Esophagus squamous epithelium (tissue), 5 donors: ENCODE results near the gene MMADHC. TPM values are rescaled to one million over a fixed set of nuclear protein-coding genes. Genes with fewer than 3 reads are reported as not detected.

Experiments used
- DNase-seq: peaks from one replicate; lab custom pipeline; 2025; lab: John Stamatoyannopoulos, UW
- H3K27ac ChIP-seq, 4 donors: fragments of 200-600 bp; sonication (generic); one replicate each; pipeline ENCODE4 v1.5.1; 2016 to 2019; ENCODE audit warnings: mild to moderate bottlenecking in 1 of 4
- H3K27me3 ChIP-seq, 4 donors: fragments of 200-600 bp; sonication (generic); 1 replicate in 3 of 4; 2 replicates in 1 of 4; pipeline versions ENCODE4 v1.5.1 to v1.6.0; 2017 to 2021; ENCODE audit warnings: antibody characterized with exemption in 1 of 4
- H3K36me3 ChIP-seq, 3 donors: fragments of 200-600 bp; sonication (generic); one replicate each; pipeline ENCODE4 v1.5.1; 2016 to 2019
- H3K4me1 ChIP-seq, 3 donors: fragments of 200-600 bp; sonication (generic); one replicate each; pipeline ENCODE4 v1.5.1; 2017 to 2019
- H3K4me3 ChIP-seq, 4 donors: fragments of 200-600 bp; sonication (generic); 1 replicate in 3 of 4; 2 replicates in 1 of 4; pipeline ENCODE4 v1.5.1; 2016 to 2019; ENCODE audit warnings: mild to moderate bottlenecking in 2 of 4, moderate library complexity in 1 of 4
- H3K9me3 ChIP-seq, 3 donors: fragments of 200-600 bp; sonication (generic); one replicate each; pipeline ENCODE4 v1.5.1; 2016 to 2019
- POLR2A ChIP-seq, 4 donors: fragments of 450-650 bp; IDR thresholded peaks; one replicate each; pipeline ENCODE4 v1.6.1; 2017; ENCODE audit warnings: antibody characterized with exemption in 4 of 4, mild to moderate bottlenecking in 4 of 4, moderate library complexity in 3 of 4
- WGBS, 2 donors: methylation state at CpG; one replicate each; pipeline ENCODE4 v1.1.5; 2018; 5-methylcytosine and 5-hydroxymethylcytosine counted together
- intact Hi-C: fragments of 100-400 bp; cut with DNase I; formaldehyde crosslinking; loops from one replicate; pipeline ENCODE4 v1.15.0; 2022
- total RNA-seq, 4 donors: library from RNA; depleted of rRNA; stranded (reverse); fragments of >200 nt; gene quantifications; one replicate each; pipeline ENCODE4 v1.1.0, GENCODE V29; 2016
- TF ChIP-seq, protein P1 (sequence below), 6 experiments: fragments of 450-650 bp in 4 of 6; fragments of 200-600 bp in 2 of 6; sonication (generic) in 2 of 6; IDR thresholded peaks; one replicate each; pipeline ENCODE4 v1.5.1; 2016 to 2019; ENCODE audit warnings: antibody characterized with exemption in 6 of 6, mild to moderate bottlenecking in 4 of 6, moderate library complexity in 4 of 6
- donor health status: DM: yes; HTN: yes; CAD: no.

Gene MMADHC
- total RNA-seq, 4 donors from 2014 or later: 71.9 to 134 (median 110) TPM

DNA sequence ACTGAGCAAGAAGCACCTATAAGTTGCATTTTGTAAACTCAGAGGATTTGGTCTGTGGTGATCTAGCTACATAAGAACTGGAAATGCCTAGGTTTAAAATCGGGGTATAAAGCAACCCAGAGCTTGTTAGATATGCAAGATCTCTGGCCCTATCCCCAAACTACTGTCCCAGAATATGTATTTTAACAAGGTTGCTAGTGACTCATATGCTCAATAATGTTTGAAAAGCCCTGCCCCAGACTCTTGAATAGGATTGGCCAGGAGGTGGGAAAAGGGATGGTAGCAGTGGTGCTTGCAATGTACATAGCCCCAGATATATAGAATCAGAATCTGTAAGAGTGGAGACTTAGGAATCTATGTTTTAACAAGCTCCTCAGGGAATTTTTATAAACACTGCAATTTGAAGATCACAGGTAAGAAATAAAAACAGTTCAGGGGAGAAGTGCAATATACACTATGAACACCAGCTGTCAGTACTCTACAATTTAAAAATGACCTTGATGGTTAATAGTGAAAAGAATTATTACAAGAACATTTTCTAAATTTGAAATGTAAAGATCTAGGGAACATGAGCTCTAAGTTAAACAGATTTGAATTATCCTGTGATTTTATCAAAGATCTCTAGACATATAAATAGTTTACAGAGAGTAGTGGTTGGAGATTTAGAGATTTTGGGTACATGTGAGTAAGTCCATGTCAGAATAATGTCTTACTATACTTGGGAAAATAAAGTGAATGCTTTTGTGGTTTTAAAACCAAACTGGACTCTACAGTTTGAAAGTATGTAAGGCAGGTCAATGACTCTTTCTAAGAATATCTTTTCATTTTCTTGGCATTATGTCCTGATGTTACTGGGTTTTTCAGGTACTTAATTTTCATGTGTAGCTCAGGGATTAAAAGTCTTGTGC lies 7.7 kb upstream of the MMADHC start:
- no peaks in the 10 kb centered on the region for H3K9me3 ChIP-seq
- 58% methylated on average over 1 of the region's 1 CpG for WGBS, 2 donors
- no peak overlapping the region for H3K4me3 ChIP-seq
- H3K27me3 ChIP-seq: no peaks in the 10 kb centered on the region
- peaks cover 0 to 10% (median 2%) of the 10 kb centered on the region in 3 donors for H3K4me1 ChIP-seq
- no peaks in the 10 kb centered on the region for H3K36me3 ChIP-seq
- no peak for TF ChIP-seq POLR2A (IDR thresholded peaks at IDR 0.05)
- TF ChIP-seq, protein P1, sequence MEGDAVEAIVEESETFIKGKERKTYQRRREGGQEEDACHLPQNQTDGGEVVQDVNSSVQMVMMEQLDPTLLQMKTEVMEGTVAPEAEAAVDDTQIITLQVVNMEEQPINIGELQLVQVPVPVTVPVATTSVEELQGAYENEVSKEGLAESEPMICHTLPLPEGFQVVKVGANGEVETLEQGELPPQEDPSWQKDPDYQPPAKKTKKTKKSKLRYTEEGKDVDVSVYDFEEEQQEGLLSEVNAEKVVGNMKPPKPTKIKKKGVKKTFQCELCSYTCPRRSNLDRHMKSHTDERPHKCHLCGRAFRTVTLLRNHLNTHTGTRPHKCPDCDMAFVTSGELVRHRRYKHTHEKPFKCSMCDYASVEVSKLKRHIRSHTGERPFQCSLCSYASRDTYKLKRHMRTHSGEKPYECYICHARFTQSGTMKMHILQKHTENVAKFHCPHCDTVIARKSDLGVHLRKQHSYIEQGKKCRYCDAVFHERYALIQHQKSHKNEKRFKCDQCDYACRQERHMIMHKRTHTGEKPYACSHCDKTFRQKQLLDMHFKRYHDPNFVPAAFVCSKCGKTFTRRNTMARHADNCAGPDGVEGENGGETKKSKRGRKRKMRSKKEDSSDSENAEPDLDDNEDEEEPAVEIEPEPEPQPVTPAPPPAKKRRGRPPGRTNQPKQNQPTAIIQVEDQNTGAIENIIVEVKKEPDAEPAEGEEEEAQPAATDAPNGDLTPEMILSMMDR (IDR thresholded peaks at IDR 0.05): peak in 4 of 6 experiments; percentile 20 to 53 (median 24)
- H3K27ac ChIP-seq: no peak overlapping the region
- intact Hi-C loops: loop anchor here (10.0 kb wide), 2 partner anchors 889 to 1649 kb away; partner anchors contain the start of gene RND3
- DNase-seq: no peak

DNA sequence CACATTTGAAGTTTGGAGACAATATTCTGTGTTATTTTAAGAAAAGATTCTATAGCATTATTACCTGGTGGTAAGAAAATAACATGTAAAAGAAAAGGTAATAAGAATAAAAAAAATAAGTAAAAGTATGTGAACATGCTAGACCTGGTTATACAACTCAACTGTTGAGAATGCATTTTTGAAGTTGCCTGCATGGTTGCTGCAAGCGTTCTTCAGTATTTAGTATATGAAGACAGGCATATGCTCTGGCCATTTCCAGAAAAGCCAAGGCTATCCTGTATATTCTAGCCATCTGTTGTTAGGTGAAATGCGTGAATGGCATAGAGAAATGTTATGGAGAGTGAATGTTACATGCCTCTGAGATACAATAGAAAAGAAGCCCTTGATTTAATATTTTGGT lies 6.8 kb upstream of the MMADHC start:
- TF ChIP-seq, protein P1 (IDR thresholded peaks at IDR 0.05): no peak
- TF ChIP-seq POLR2A (IDR thresholded peaks at IDR 0.05): no peak
- Histone ChIP-seq H3K27ac (no peak overlapping the region), H3K36me3 (no peaks in the 10 kb centered on the region), H3K9me3 (no peaks in the 10 kb centered on the region), H3K27me3 (no peaks in the 10 kb centered on the region), H3K4me3 (no peak overlapping the region), H3K4me1 (peaks cover 0 to 10% (median 2%) of the 10 kb centered on the region in 3 donors)
- no peak for DNase-seq
- intact Hi-C loops: loop anchor here (10.0 kb wide), 2 partner anchors 890 to 1650 kb away; partner anchors contain the start of gene RND3
- 82 to 91% methylated on average over 2 of the region's 2 CpGs for WGBS, 2 donors

DNA sequence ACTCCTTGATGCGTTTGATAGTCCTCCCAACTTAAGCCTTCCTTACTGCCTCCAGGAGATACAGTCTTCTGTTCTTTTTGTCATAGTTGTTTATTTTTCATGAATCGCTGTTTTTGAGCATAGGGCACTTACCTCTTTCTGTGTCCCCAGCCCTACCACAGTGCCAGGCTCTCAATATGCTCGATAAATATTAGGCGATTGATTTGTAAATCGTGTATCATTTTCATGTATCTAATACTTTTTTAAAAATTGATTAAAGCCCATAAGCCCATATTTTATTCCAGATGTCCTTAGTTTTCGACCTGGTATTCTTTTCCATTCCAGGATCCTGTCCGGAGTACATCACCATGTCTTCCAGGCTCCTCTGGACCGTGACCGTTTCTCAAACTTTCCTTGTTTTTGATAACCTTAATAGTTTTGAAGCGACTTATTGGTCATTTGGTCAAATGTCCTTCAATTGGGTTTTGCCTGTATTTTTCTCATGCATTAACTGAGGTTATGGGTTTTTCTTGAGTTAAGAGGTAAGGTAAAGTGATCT lies 444 bp upstream of the MMADHC start:
- no peak for TF ChIP-seq POLR2A (IDR thresholded peaks at IDR 0.05)
- TF ChIP-seq, protein P1 (IDR thresholded peaks at IDR 0.05): no peak
- no peaks in the 10 kb centered on the region for H3K27me3 ChIP-seq
- no peak for DNase-seq
- intact Hi-C loops: no loop called here
- peak overlapping the region; percentile 95 to 98 (median 97) for H3K27ac ChIP-seq
- peaks cover 0 to 14% (median 0%) of the 10 kb centered on the region in 3 donors for H3K36me3 ChIP-seq
- 40 to 55% methylated on average over 10 of the region's 10 CpGs for WGBS, 2 donors
- H3K9me3 ChIP-seq: no peaks in the 10 kb centered on the region
- peaks cover 0 to 42% (median 12%) of the 10 kb centered on the region in 3 donors for H3K4me1 ChIP-seq
- H3K4me3 ChIP-seq: peak overlapping the region; percentile 72 to 89 (median 76)

DNA sequence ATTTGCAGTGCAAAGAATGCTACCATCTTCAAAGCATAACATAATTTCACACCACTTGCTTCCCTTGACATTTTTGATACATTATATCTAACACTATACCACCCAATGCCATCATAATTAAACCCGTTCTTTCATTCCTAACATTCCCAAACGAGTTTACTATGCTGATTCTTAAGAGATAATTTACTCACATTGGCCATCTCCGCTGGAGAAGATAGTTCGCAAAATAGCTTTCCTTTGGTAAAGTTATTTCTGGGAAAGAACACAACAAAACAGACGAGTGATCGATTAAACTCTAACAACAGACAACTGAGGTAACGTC lies 716 bp downstream of the MMADHC start:
- Histone ChIP-seq H3K27ac (peak overlapping the region; percentile 95 to 98 (median 97)), H3K4me1 (peaks cover 0 to 49% (median 12%) of the 10 kb centered on the region in 3 donors), H3K27me3 (no peaks in the 10 kb centered on the region), H3K4me3 (peak overlapping the region; percentile 72 to 89 (median 76)), H3K36me3 (peaks cover 0 to 25% (median 0%) of the 10 kb centered on the region in 3 donors), H3K9me3 (no peaks in the 10 kb centered on the region)
- intact Hi-C loops: no loop called here
- WGBS, 2 donors: 0 to 1% methylated on average over 6 of the region's 7 CpGs
- no peak for DNase-seq
- TF ChIP-seq POLR2A (IDR thresholded peaks at IDR 0.05): no peak
- TF ChIP-seq, protein P1 (IDR thresholded peaks at IDR 0.05): no peak

DNA sequence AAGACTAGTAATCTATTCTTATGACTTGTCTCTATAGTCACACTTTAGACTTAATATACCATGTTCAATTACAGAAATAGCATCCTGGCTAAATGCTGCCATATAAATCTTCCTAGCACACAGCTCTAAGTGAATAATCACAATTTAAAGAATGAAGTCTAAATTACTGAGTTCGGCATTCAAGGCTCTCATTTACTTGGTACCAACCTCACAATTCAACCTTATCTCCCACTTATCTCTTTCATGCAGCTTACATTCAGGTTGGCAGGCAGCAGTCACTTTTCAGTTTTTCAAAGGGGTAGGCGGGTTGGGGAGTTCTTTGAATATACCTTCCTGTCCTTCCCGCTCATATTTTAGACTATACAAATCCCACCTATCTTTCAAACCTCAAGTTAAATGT lies 1.5 kb downstream of the MMADHC start:
- Histone ChIP-seq H3K4me3 (peak overlapping the region; percentile 72 to 89 (median 76)), H3K9me3 (no peaks in the 10 kb centered on the region), H3K4me1 (peaks cover 0 to 49% (median 12%) of the 10 kb centered on the region in 3 donors), H3K27ac (peak overlapping the region in 2 of 4 donors; percentile 7 to 96), H3K36me3 (peaks cover 0 to 33% (median 0%) of the 10 kb centered on the region in 3 donors), H3K27me3 (no peaks in the 10 kb centered on the region)
- TF ChIP-seq POLR2A (IDR thresholded peaks at IDR 0.05): no peak
- TF ChIP-seq, protein P1 (IDR thresholded peaks at IDR 0.05): no peak
- 62 to 70% methylated on average over 3 of the region's 3 CpGs for WGBS, 2 donors
- no peak for DNase-seq
- intact Hi-C loops: no loop called here
